Measurements from ENCODE around the gene METTL26.

Gene METTL26

GRCh38 chr16:649631-650030 lies 13.5 kb upstream of the METTL26 start:
- H3K4me3 Mint-ChIP-seq: peak overlapping the region; percentile 79 to 81

GRCh38 chr16:648781-649589 lies 12.9 kb upstream of the METTL26 start, which contains the start of gene WDR90:
Gene WDR90 (plus strand): TSS chr16:649365. CDS start chr16:649417, 52 bp downstream.
- DNase-seq (peak; percentile 86 to 92), ATAC-seq (peak; percentile 93)
- Mint-ChIP-seq H3K27me3 (no peaks in the 10 kb centered on the region), H3K27ac (peak within 1 kb of the TSS; percentile 52 to 94), H3K4me3 (peak within 1 kb of the TSS; percentile 86 to 90), H3K4me1 (peaks cover 62% of the 10 kb centered on the region), H3K9me3 (no peaks in the 10 kb centered on the region)

More at GRCh38 chr16:649631-650030, 13.5 kb upstream of the METTL26 start:
- ATAC-seq (peak; percentile 21), DNase-seq (no peak)
- Mint-ChIP-seq H3K27ac (peak overlapping the region in 1 of 2 donors; percentile 82), H3K9me3 (no peaks in the 10 kb centered on the region), H3K27me3 (no peaks in the 10 kb centered on the region), H3K4me1 (peaks cover 56% of the 10 kb centered on the region)

- ATAC-seq: peak; percentile 19
- Mint-ChIP-seq H3K4me3 (peak overlapping the region; percentile 86 to 90), H3K4me1 (peaks cover 70% of the 10 kb centered on the region), H3K9me3 (no peaks in the 10 kb centered on the region), H3K27ac (peak overlapping the region; percentile 52 to 94), H3K27me3 (no peaks in the 10 kb centered on the region)
- peak; percentile 34 to 57 for DNase-seq
Observed at GRCh38 chr16:648071-648780, 12.1 kb upstream of the METTL26 start.

GRCh38 chr16:647173-647902 lies 11.2 kb upstream of the METTL26 start:
- ATAC-seq: no peak
- no peaks in the 10 kb centered on the region for H3K27me3 Mint-ChIP-seq
- no peak overlapping the region for H3K27ac Mint-ChIP-seq
- peaks cover 78% of the 10 kb centered on the region for H3K4me1 Mint-ChIP-seq
- DNase-seq: no peak
- no peaks in the 10 kb centered on the region for H3K9me3 Mint-ChIP-seq
- peak overlapping the region in 1 of 2 donors; percentile 58 for H3K4me3 Mint-ChIP-seq

GRCh38 chr16:646679-647172 lies 10.6 kb upstream of the METTL26 start:
- ATAC-seq (no peak), DNase-seq (no peak)
- Mint-ChIP-seq H3K4me3 (no peak overlapping the region), H3K9me3 (no peaks in the 10 kb centered on the region), H3K27ac (no peak overlapping the region), H3K27me3 (no peaks in the 10 kb centered on the region), H3K4me1 (peaks cover 78% of the 10 kb centered on the region)

GRCh38 chr16:645852-646678 lies 10.0 kb upstream of the METTL26 start:
- H3K27me3 Mint-ChIP-seq: no peaks in the 10 kb centered on the region
- ATAC-seq: no peak
- DNase-seq: no peak
- peaks cover 71% of the 10 kb centered on the region for H3K4me1 Mint-ChIP-seq
- H3K9me3 Mint-ChIP-seq: no peaks in the 10 kb centered on the region
- no peak overlapping the region for H3K27ac Mint-ChIP-seq
- H3K4me3 Mint-ChIP-seq: no peak overlapping the region

GRCh38 chr16:644556-644955 lies 8.5 kb upstream of the METTL26 start:
- no peaks in the 10 kb centered on the region for H3K9me3 Mint-ChIP-seq
- no peaks in the 10 kb centered on the region for H3K27me3 Mint-ChIP-seq

GRCh38 chr16:643050-643368 lies 6.9 kb upstream of the METTL26 start:
- H3K27me3 Mint-ChIP-seq: no peaks in the 10 kb centered on the region
- H3K27ac Mint-ChIP-seq: peak overlapping the region in 1 of 2 donors; percentile 74
- peaks cover 60% of the 10 kb centered on the region for H3K4me1 Mint-ChIP-seq
- H3K9me3 Mint-ChIP-seq: no peaks in the 10 kb centered on the region
- ATAC-seq (no peak), DNase-seq (no peak)
- H3K4me3 Mint-ChIP-seq: peak overlapping the region; percentile 81 to 86

More at GRCh38 chr16:644556-644955, 8.5 kb upstream of the METTL26 start:
- peaks cover 59% of the 10 kb centered on the region for H3K4me1 Mint-ChIP-seq
- ATAC-seq (no peak), DNase-seq (no peak)
- H3K27ac Mint-ChIP-seq: peak overlapping the region in 1 of 2 donors; percentile 69
- peak overlapping the region; percentile 81 to 86 for H3K4me3 Mint-ChIP-seq

GRCh38 chr16:642189-643049 lies 6.3 kb upstream of the METTL26 start:
- DNase-seq (peak in 1 of 2 donors; percentile 39), ATAC-seq (peak; percentile 41)
- Mint-ChIP-seq H3K27me3 (no peaks in the 10 kb centered on the region), H3K27ac (peak overlapping the region in 1 of 2 donors; percentile 27), H3K4me3 (peak overlapping the region; percentile 81 to 86), H3K4me1 (peaks cover 60% of the 10 kb centered on the region), H3K9me3 (no peaks in the 10 kb centered on the region)

- Mint-ChIP-seq H3K9me3 (no peaks in the 10 kb centered on the region), H3K4me3 (peak within 1 kb of the TSS; percentile 81 to 86), H3K27me3 (peaks cover 5% of the 10 kb centered on the region), H3K27ac (no peak within 1 kb of the TSS), H3K4me1 (peaks cover 58% of the 10 kb centered on the region)
- ATAC-seq: peak; percentile 67
- peak; percentile 76 to 82 for DNase-seq
Observed at GRCh38 chr16:641326-642188, 5.5 kb upstream of the METTL26 start, which contains the start of gene MCRIP2. Gene MCRIP2 (plus strand): TSS chr16:641828. CDS start chr16:641992, 164 bp downstream.

GRCh38 chr16:640614-641013 lies 4.5 kb upstream of the METTL26 start:
- peaks cover 7% of the 10 kb centered on the region for H3K27me3 Mint-ChIP-seq
- peak overlapping the region; percentile 66 to 68 for H3K4me3 Mint-ChIP-seq
- DNase-seq (no peak), ATAC-seq (no peak)
- H3K4me1 Mint-ChIP-seq: peaks cover 52% of the 10 kb centered on the region
- no peak overlapping the region for H3K27ac Mint-ChIP-seq
- no peaks in the 10 kb centered on the region for H3K9me3 Mint-ChIP-seq

- Mint-ChIP-seq H3K27me3 (peaks cover 7% of the 10 kb centered on the region), H3K4me3 (no peak overlapping the region)
Observed at GRCh38 chr16:638836-639235, 2.7 kb upstream of the METTL26 start.

GRCh38 chr16:638034-638543 lies 2.0 kb upstream of the METTL26 start:
- Mint-ChIP-seq H3K4me1 (peaks cover 41% of the 10 kb centered on the region), H3K27ac (no peak overlapping the region), H3K4me3 (peak overlapping the region in 1 of 2 donors; percentile 44), H3K9me3 (no peaks in the 10 kb centered on the region), H3K27me3 (peaks cover 7% of the 10 kb centered on the region)
- ATAC-seq (no peak), DNase-seq (no peak)

More at GRCh38 chr16:638836-639235, 2.7 kb upstream of the METTL26 start:
- DNase-seq (no peak), ATAC-seq (no peak)
- H3K27ac Mint-ChIP-seq: no peak overlapping the region
- H3K4me1 Mint-ChIP-seq: peaks cover 48% of the 10 kb centered on the region
- no peaks in the 10 kb centered on the region for H3K9me3 Mint-ChIP-seq
